ENCODE data around the gene KRTAP12-1.
"Not testable (repeated sequence)": the region's sequence is repeated elsewhere in the genome, so short reads cannot be mapped to it uniquely, and the experiment has no call there.

The KRTAP12-1 gene

GRCh38 chr21:44697172-44697810 is 15.3 kb upstream of the KRTAP12-1 start, which contains the start of gene KRTAP10-12:
Gene KRTAP10-12 (plus strand): TSS chr21:44697172. CDS start chr21:44697202, 30 bp downstream.
- H3K4me3 Mint-ChIP-seq; H3K36me3 Mint-ChIP-seq (ENCODE audit: low read depth); H3K4me1 Mint-ChIP-seq (ENCODE audit: low read depth); H3K27ac Mint-ChIP-seq: not testable (repeated sequence)
- Mint-ChIP-seq H3K9me3 (peaks cover 17% of the 10 kb centered on the region), H3K27me3 (ENCODE audit: low read depth) (peaks cover 70% of the 10 kb centered on the region)

DNA sequence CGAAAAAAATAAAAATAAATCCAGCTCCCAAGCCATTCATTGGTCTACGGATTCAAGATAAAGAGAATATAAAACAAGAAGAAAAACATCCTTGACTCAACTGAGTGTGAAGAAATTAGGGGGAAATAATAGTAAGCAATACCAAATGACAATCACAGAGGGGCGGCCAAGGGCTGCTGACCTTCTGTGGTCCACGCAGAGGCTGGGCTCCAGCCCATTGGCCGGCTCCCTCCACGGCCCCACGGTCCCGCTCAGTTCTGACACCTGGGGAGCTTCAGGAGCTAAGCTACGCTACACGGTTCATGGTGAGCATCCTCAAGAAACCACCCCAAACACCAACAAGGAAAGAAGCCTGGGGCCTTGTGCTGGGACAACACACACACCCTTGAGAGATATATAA is 14.6 kb upstream of the KRTAP12-1 start:
- Mint-ChIP-seq H3K4me1 (ENCODE audit: low read depth) (peaks cover 3% of the 10 kb centered on the region), H3K36me3 (ENCODE audit: low read depth) (peaks cover 1% of the 10 kb centered on the region)

GRCh38 chr21:44695641-44696040 is 13.7 kb upstream of the KRTAP12-1 start:
- Mint-ChIP-seq H3K27ac (no peak overlapping the region), H3K27me3 (ENCODE audit: low read depth) (peaks cover 77% of the 10 kb centered on the region), H3K4me1 (ENCODE audit: low read depth) (peaks cover 3% of the 10 kb centered on the region), H3K36me3 (ENCODE audit: low read depth) (peaks cover 1% of the 10 kb centered on the region), H3K9me3 (peaks cover 27% of the 10 kb centered on the region), H3K4me3 (no peak overlapping the region)

More for the DNA sequence above, 14.6 kb upstream of the KRTAP12-1 start:
- no peak overlapping the region for H3K27ac Mint-ChIP-seq
- H3K9me3 Mint-ChIP-seq, result peaks cover 24% of the 10 kb centered on the region
- H3K27me3 Mint-ChIP-seq (ENCODE audit: low read depth), result peaks cover 70% of the 10 kb centered on the region
- H3K4me3 Mint-ChIP-seq, result no peak overlapping the region

DNA sequence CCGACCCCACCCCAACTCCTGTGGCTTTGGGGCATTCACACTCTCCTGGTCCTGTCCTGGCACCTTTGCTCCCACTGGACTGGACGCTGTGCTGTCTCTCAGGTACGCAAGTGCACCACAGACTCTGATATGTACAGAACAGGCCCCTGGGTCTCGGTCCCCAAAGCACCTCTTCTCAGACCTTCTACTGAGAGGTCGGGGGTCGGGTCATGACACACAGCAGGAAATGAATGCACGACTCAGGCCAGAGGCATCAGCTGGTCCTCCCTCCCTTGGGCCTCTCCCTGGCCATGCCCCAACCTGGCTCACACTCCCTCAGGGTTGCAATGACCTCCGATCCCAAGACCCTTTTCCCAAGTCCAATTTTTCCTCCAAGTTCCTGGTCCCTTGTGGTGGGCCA is 13.2 kb upstream of the KRTAP12-1 start:
- H3K27ac Mint-ChIP-seq, result no peak overlapping the region
- H3K4me1 Mint-ChIP-seq (ENCODE audit: low read depth), result peaks cover 3% of the 10 kb centered on the region
- H3K27me3 Mint-ChIP-seq (ENCODE audit: low read depth), result peaks cover 81% of the 10 kb centered on the region
- H3K36me3 Mint-ChIP-seq (ENCODE audit: low read depth), result peaks cover 1% of the 10 kb centered on the region
- peaks cover 27% of the 10 kb centered on the region for H3K9me3 Mint-ChIP-seq
- H3K4me3 Mint-ChIP-seq, result no peak overlapping the region

- no peak overlapping the region for H3K4me3 Mint-ChIP-seq
- peaks cover 1% of the 10 kb centered on the region for H3K36me3 Mint-ChIP-seq (ENCODE audit: low read depth)
- H3K27ac Mint-ChIP-seq, result no peak overlapping the region
- peaks cover 81% of the 10 kb centered on the region for H3K27me3 Mint-ChIP-seq (ENCODE audit: low read depth)
- H3K9me3 Mint-ChIP-seq, result peaks cover 27% of the 10 kb centered on the region
- H3K4me1 Mint-ChIP-seq (ENCODE audit: low read depth), result peaks cover 3% of the 10 kb centered on the region
Observed at GRCh38 chr21:44694776-44695175, 12.8 kb upstream of the KRTAP12-1 start.

DNA sequence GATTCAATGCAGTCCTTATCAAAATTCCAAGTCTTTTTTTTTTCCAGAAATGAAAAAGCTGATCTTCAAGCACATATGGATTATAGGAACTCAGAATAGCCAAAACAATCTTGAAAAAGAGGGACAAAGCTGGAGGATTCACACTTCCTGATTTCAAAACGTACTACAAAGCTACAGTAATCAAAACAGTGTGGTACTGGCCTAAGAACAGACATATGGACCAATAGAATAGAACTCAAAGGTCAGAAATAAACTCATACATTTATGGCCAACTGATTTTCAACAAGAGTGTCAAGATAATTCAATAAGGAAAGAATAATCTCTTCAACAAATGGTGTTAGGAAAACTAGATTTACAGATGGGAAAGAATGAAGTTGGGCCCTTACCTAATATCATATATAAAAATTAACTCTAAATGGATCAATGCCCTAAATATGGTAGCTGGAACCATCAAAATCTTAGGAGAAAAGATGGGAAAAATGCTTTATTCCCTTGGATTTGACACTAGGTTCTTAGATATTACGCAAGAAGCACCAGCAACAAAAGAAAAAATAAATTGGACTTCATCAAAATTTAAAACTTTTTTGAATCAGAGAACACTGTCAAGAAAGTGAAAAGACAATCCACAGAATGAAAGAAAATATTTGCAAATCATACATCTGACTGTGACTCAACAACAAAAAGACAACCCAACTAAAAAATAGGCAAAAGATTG is 11.0 kb upstream of the KRTAP12-1 start:
- Mint-ChIP-seq H3K36me3 (ENCODE audit: low read depth) (peaks cover 1% of the 10 kb centered on the region), H3K9me3 (peaks cover 27% of the 10 kb centered on the region), H3K27me3 (ENCODE audit: low read depth) (peaks cover 66% of the 10 kb centered on the region), H3K4me1 (ENCODE audit: low read depth) (peaks cover 3% of the 10 kb centered on the region), H3K4me3 (no peak overlapping the region), H3K27ac (no peak overlapping the region)

DNA sequence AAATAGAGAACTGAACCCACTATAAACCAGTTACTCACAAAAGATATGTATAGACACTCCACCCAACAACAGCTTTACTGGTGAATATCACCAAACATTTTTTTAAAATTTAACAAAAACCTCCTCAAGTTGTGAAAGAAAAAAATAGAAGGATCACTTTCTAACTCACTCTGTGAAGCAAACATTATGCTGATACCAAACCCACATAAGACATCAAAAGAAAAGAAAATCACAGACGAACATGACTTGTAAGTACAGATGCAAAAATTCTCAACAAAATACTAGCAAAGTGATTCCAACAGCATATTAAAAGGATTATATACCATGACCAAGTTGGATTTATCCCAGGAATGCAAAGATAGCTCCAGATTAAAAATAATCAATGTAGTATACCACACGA is 9.7 kb upstream of the KRTAP12-1 start:
- H3K36me3 Mint-ChIP-seq (ENCODE audit: low read depth), result peaks cover 1% of the 10 kb centered on the region
- H3K4me3 Mint-ChIP-seq, result no peak overlapping the region
- no peak overlapping the region for H3K27ac Mint-ChIP-seq
- peaks cover 27% of the 10 kb centered on the region for H3K9me3 Mint-ChIP-seq
- H3K4me1 Mint-ChIP-seq (ENCODE audit: low read depth), result peaks cover 6% of the 10 kb centered on the region
- H3K27me3 Mint-ChIP-seq (ENCODE audit: low read depth), result peaks cover 57% of the 10 kb centered on the region

- H3K4me3 Mint-ChIP-seq; H3K36me3 Mint-ChIP-seq (ENCODE audit: low read depth); H3K27ac Mint-ChIP-seq: not testable (repeated sequence)
- Mint-ChIP-seq H3K9me3 (peaks cover 27% of the 10 kb centered on the region), H3K4me1 (ENCODE audit: low read depth) (peaks cover 16% of the 10 kb centered on the region), H3K27me3 (ENCODE audit: low read depth) (peaks cover 49% of the 10 kb centered on the region)
Observed at GRCh38 chr21:44689740-44690139, 7.8 kb upstream of the KRTAP12-1 start.

DNA sequence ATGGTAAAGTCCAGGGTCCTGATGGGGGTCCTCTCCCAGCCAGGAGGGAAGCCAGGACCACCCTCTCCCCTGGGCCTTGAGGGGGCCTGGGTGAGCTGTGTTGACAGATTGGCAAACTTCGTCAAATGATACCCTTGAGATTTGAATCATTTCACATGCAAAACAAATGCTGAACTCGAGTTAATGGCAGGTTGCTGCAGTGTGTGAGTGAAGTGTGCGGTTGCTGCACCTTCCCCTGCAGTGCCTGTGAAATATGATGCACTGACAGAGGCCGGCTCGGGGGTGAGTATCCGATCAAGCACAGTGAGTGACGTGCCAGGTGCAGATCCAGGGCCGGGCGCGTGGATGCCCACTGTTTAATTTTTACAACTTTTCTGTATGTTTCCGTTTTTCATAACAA is 5.7 kb upstream of the KRTAP12-1 start:
- peaks cover 34% of the 10 kb centered on the region for H3K27me3 Mint-ChIP-seq (ENCODE audit: low read depth)
- H3K4me3 Mint-ChIP-seq, result no peak overlapping the region
- no peak overlapping the region for H3K27ac Mint-ChIP-seq
- peaks cover 14% of the 10 kb centered on the region for H3K9me3 Mint-ChIP-seq
- peaks cover 1% of the 10 kb centered on the region for H3K36me3 Mint-ChIP-seq (ENCODE audit: low read depth)
- peaks cover 17% of the 10 kb centered on the region for H3K4me1 Mint-ChIP-seq (ENCODE audit: low read depth)

DNA sequence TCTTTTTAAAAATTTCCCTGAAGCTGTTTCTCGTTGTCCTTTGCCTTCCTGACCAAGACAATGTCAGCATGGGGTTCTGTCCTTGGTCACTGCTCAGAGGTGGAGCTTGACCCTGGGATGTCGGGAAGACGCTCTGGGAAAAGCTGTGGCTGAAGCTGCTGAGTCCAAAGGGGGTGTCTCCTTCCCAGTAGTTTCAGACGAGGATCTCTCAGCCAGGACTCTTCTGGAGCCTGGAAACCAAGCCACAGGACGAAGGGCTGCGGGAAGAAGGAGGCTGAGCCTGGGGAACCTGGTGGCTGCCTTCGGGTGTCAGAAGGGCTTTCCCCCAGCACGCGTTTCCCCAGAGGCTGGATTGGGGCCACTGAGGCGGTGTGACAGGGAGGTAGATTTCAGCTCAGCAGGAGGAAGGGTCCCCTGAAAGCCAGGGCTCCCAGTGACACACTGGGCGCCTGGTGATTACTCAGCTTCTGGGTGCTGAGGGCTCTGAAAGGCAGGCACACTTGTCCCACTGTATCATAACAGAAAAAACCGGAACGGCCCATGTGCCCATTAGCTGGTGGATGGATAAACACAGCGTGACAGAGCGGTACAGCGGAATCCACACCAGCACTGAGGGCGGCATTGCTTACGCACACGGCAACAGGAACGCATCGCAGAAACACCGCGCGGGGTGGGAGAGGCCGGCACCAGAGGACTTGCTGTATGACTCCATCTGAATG is 5.0 kb upstream of the KRTAP12-1 start:
- Mint-ChIP-seq H3K36me3 (ENCODE audit: low read depth) (no peaks in the 10 kb centered on the region), H3K4me3 (no peak overlapping the region), H3K9me3 (peaks cover 7% of the 10 kb centered on the region), H3K27ac (peak overlapping the region; percentile 7), H3K27me3 (ENCODE audit: low read depth) (peaks cover 35% of the 10 kb centered on the region), H3K4me1 (ENCODE audit: low read depth) (peaks cover 17% of the 10 kb centered on the region)

GRCh38 chr21:44686000-44686781 is 4.2 kb upstream of the KRTAP12-1 start:
- peaks cover 29% of the 10 kb centered on the region for H3K27me3 Mint-ChIP-seq (ENCODE audit: low read depth)
- peaks cover 14% of the 10 kb centered on the region for H3K4me1 Mint-ChIP-seq (ENCODE audit: low read depth)
- peak overlapping the region; percentile 51 for H3K4me3 Mint-ChIP-seq
- H3K9me3 Mint-ChIP-seq, result peaks cover 1% of the 10 kb centered on the region
- peak overlapping the region; percentile 52 for H3K27ac Mint-ChIP-seq
- no peaks in the 10 kb centered on the region for H3K36me3 Mint-ChIP-seq (ENCODE audit: low read depth)

- peaks cover 14% of the 10 kb centered on the region for H3K4me1 Mint-ChIP-seq (ENCODE audit: low read depth)
- H3K27me3 Mint-ChIP-seq (ENCODE audit: low read depth), result peaks cover 29% of the 10 kb centered on the region
- H3K9me3 Mint-ChIP-seq; H3K27ac Mint-ChIP-seq; H3K36me3 Mint-ChIP-seq (ENCODE audit: low read depth); H3K4me3 Mint-ChIP-seq: not testable (repeated sequence)
Observed at GRCh38 chr21:44685050-44685449, 3.1 kb upstream of the KRTAP12-1 start.

- Mint-ChIP-seq H3K36me3 (ENCODE audit: low read depth) (no peaks in the 10 kb centered on the region), H3K27me3 (ENCODE audit: low read depth) (peaks cover 32% of the 10 kb centered on the region), H3K4me3 (no peak overlapping the region), H3K9me3 (no peaks in the 10 kb centered on the region), H3K4me1 (ENCODE audit: low read depth) (peaks cover 14% of the 10 kb centered on the region), H3K27ac (no peak overlapping the region)
Observed at GRCh38 chr21:44684483-44684882, 2.5 kb upstream of the KRTAP12-1 start.

GRCh38 chr21:44684077-44684476 is 2.1 kb upstream of the KRTAP12-1 start:
- Mint-ChIP-seq H3K9me3 (no peaks in the 10 kb centered on the region), H3K36me3 (ENCODE audit: low read depth) (no peaks in the 10 kb centered on the region), H3K4me1 (ENCODE audit: low read depth) (peaks cover 14% of the 10 kb centered on the region), H3K27ac (no peak overlapping the region), H3K4me3 (no peak overlapping the region), H3K27me3 (ENCODE audit: low read depth) (peaks cover 35% of the 10 kb centered on the region)
